Activated naive CD4-positive, alpha-beta T cell (primary cell): Measurements from ENCODE around the gene TECRL.

Experiments
- DNase-seq, 4 experiments: peaks; one replicate each; lab custom pipeline; 2025; lab: John Stamatoyannopoulos, UW

The TECRL gene

DNA sequence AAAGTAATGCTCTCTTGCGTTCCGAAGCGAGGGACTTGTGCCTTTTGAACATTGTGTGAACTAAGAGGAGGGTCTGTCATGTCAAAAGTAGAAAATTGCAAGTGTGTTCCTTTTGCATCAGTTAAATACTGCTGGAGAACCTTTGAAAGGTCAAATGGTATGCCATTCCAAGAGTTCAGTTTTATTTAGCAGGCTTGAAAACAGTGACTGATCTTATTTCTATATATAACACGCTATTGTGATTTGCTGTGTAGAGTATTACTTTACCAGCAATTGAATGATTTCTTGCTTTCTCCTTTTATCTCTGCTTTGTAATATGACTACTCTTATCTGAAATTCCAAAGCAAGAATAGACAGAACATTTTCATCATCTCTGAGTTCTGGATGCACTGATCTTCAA, at the start of gene TECRL:
TSS of gene TECRL (minus strand) at position 151 of the 400 bp plus-strand sequence. CDS start at position 52, 99 bp downstream.
- no peak for DNase-seq

DNA sequence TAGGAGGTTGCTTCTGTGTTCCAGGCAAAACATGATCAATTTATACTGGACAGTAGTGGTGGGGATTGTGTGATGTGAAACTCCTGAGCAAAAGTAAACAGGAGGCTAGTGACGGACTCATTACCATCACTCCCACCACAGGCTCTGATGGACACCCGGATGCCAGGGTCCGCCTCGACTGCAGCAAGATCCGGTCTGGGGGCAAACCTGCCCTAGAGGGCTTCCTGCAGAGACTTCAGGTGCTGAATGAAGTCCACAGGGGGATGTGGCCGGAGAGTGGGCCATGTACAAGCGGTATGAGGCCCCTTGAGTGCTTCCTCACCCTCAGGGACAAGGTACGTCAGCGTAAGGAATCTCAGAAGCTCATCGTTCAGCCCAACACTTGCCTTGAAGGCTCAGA, 23.4 kb upstream of the TECRL start:
- no peak for DNase-seq

DNA sequence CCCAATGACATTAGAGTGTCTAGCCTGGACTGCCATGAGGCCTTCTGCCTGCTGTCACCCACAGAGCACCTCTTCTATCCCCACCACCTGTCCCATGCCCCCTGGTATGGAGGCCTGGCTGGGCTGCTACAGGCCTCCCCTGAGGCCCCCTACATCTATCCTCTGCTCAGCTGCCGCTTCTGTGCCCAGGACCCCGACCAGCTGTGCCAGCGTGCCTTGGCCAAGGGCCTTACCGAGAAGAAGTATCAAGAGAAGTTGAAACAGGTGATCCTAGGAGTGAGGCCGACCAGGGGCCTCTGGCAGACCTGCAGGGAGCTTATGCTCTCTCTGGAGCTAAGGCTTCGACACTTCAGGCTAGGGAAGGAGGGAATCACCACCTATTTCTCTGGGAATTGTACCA, 21.7 kb upstream of the TECRL start:
- no peak for DNase-seq

DNA sequence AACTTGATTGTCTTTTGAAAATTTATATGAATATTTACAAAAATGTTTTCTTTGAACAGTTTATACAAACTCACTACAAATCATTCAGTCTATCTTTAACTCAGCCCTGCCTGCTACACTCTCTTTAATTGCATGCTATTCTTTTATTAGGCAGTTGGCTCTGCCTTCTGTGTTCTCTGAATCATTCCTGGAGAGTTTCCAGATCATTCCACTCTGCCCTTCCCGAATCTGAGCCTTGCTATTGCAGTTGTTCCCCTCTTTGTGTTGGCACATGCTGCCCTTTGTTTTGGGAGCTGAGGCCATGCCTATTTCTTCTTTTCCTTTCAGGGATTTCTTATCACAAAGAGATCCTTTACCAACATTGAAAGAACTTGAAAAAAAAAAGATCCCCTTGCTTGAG, 8.7 kb upstream of the TECRL start:
- DNase-seq, result no peak

GRCh38 chr4:64407000-64407399, 2.2 kb downstream of the TECRL start:
- no peak for DNase-seq

DNA sequence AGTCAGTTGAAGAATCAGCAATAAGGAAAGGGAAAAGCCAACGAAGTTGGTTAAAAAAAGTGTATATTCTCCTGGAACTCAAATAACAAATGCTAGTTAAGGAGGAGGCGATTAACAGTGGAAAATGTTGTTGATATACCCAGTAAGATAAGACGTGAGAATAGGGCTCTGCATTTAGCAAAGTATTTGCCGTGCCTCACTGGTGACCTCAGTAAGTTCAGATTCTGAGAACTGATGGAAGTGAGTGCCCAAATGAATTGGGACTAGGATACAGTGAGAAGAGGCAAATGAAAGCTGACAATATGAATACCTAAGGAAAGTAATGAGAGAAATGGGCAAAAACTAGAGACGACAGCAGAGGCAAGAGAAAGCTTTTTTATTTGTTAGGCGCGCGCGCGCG, 3.5 kb downstream of the TECRL start:
- no peak for DNase-seq

- DNase-seq, result no peak
Observed at GRCh38 chr4:64402684-64403083, 6.6 kb downstream of the TECRL start.

DNA sequence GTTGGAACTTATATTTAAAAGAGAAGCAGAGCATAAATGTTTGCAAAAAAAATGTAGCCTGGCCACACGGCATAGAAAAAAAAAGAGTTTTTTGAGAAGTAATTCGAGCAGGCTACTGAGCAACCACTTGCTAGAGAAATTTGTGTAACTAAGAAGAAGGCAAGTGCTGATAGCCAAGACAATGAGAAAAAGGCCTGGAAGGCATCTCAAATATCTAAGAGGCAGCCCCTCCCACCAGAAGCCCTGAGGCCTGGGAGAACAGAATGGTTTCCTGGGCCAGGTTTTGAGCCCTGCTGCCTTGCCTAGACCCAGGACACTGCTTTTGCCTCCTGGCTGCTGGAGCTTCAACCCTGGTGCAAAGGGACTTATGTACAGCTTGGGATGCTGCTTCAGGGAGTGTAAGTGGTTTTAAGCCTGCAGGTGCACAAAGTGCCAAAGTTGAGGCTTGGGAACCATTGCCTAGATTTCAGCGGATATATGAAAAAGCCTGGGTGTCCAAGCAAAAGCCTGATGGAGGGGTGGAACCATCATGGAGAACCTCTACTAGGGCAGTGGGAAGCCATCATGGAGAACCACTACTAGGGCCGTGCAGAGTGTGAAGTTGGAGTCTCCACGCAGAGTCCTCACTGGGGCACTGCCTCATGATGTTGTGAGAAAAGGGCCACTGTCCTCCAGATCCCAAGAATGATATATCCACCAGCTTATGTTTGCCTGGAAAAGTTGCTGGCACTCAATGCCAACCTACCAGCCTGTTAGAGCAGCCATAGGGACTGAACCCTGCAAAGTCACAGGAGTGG, 9.7 kb downstream of the TECRL start:
- DNase-seq, result no peak

DNA sequence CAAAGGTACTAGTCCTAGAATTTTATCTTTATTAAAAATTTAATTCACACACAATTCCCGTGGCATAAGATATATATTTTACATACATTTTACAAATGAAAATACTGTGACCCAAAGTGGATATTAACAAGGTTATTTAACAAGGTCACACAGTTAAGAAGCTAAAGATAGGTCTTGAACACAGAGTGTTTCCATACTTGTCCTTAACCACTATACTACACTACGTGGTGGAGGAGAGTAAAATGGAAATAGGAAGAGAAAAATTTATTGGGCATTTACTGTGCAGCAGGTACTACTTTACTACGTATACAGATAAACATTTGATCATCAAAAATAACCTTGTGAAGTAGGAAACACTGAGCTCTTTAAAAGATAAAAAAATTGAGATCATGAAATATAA, 14.8 kb downstream of the TECRL start:
- DNase-seq, result no peak

GRCh38 chr4:64388252-64388651, 21.0 kb downstream of the TECRL start:
- DNase-seq, result no peak

- no peak for DNase-seq
Observed at GRCh38 chr4:64385220-64385619, 24.0 kb downstream of the TECRL start.

DNA sequence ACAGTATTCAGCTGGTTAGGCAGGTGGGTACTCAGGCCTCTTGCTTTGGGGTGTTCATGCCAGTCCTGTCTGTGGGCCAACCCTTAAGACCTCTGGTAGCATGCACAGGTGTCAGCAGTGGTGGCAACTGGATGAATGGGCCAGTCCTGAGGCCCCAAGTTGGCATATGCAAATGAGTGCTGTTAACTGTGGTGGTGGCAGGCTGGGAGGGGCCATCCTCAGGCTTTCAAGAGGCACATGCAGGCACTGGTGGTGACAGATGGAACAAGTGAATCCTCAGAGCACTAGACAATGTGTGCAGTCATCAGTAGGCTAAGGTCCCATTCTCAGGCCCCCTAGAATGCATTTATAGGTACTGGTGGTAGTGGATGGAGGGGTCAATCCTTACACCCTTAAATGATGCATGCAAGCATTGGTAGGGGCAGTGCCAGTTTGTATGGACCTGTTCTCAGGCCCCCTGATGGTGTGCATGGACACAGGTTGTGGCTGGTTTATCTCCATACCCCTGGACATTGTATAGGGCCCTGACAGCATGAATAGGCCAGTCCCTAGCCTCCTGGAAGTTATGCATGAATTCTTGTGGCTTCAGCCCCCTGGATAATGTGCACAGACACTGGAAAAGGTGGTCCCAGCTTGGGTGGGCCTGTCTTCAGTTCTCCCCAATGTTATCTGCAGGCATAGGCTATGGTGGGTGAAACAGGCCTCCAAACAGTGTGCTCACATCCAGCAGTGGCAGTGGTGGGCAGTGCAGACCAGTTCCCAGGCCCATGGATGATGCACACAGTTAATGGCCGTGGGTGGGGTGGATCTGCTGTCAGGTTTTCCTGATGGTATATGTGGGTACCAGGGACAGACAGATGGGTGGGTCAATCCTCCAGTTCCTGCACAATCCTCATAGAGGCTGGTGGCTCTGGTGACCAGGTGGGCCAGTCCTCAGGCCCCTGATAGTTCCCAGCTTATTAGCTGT, 24.7 kb downstream of the TECRL start:
- no peak for DNase-seq

GRCh38 chr4:64368741-64369140, 40.5 kb downstream of the TECRL start:
- DNase-seq, result no peak

DNA sequence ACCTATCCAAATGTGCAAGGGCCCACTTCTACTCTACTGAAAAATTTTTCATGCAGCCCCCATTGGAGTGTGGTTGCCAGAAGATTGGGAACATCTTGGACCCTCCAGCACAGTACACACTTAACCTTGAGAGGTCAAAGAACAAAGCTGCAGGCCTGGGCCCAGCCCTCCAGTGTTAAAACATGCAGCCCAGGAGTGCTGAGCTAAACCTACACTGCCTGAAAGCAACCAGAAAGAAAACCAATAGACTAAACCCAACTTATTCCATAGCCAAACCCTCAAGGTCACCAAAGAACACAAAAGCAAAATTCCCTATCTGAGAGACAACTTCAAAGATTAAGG, 47.9 kb downstream of the TECRL start:
- no peak for DNase-seq

DNA sequence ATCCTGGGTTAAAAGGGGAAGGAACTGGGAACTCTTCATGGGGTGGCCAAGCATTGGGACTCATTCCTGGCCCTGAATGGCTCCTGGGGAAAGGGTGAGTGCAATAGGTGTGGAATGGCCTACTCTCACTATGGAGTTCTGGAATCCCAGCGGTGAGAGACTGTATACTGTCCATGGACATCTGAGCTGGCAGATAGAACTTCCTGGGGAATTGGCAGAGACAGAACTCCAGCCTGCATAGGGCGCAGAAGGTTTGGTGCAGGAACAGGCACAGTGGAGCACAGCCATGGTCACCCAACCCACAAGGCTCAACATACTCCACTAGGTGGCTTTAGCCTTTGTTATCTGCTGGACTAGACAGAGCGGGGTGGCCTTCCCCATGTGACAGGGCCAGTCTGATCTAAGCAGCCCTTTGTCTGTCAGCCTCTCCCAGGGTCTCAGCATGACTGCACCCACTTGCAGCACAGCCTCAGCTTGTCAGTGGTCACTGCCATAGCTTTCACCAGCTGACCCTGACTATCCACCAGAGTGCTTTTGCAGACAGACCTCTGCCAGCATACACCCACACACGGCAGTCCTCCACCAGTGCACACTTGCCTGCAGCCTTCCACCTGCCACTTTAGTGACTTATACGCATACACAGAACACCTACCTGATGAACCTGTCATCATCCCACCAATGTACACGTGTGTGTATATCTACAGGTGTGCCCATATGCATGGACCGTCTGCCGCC, 48.4 kb downstream of the TECRL start:
- no peak for DNase-seq

- no peak for DNase-seq
Observed at GRCh38 chr4:64359489-64359888, 49.8 kb downstream of the TECRL start.

DNA sequence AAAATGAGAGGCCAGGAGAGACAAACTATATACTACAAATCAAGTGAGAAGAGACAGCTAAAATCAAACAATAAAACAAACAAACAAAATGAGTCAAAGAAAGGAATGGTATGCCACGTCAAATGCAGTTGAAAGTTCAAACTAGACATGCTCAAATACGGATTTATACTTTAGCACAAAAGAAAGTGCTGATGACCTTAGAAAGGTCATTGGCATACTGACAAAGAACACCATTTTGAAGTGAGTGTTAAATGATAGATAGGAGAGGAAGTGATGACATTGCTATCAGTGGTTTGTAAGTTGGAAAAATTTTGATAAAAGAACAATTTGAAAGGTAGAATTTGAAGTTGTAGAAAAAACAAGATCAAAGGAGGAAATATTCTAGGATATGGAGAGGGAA, 55.3 kb downstream of the TECRL start:
- no peak for DNase-seq

DNA sequence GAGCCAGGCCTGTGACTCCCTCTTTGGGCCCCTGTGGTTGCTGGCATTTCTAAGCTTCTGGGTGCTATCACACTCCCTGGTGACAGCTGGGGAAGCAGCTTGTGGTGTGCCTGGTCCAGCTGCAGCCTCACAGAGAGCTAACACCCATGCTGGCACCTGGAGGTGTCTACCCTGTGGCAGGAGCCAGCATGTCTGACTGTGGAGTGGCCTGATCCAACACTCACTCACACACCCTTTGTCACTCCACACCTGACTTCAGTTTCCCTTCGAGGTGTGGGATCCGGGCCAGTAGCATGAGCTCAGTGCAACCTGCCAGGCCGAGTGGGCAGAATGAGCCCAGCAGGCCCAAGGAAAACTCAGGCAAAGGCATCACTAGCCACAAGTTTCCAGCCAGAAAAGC, 67.5 kb downstream of the TECRL start:
- DNase-seq, result no peak

DNA sequence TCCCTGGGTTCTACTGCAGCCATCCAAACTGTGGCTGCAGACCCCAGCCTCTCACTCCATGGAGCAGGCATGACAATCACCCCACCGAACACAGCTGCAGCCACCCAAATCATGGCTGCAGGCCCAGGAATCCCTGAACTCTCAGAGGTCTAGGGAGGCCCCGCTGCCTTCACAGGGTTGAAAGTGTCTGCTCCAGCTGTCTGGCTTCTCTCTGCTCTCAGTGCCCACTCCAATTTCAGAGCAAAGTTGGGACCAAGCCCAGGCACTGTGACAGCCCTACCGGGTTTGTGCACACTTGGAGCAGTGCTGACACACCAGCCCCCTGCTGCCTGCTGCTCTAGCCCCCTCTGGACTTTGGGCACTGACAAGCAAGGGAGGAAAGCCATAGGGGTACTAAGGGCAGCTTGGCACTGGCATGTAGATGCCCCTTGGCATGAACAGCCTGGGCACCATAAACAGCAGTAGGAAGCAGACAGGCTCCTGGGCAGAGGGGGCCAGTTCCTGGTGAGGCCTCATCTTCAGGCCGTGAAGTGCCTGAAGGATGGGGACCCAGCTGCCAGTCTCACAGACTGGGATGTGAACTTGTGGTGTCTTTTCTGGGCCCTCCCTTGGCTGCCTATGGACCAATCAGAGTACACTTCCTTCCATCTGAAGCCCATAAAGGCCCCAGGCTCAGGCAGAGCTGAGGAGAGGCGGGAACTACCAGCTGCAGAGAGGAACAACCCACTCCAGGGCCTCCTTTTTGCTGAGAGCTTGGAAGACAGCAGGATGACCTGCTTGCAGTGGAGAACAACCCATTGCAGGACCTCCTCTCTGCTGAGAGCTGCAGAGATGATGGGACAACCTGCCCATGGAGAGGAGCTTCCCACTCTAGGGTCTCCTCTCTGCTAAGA, 68.8 kb downstream of the TECRL start:
- DNase-seq, result no peak

DNA sequence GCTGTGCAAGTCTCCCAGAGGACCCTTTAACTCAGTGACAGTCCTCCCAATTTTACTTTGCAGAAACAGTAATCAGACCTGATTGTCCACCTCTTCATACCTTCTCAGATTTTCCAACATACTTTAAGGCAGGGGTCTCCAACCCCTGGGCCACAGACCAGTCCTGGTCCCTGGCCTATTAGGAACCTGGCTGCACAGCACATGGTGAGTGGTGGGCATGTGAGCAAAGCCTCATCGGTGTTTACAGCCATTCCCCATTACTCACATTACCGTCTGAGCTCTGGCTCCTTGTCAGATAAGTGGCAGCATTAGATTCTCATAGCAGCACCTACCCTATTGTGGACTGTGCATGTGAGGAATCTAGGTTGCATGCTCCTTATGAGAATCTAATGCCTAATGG, 74.3 kb downstream of the TECRL start:
- DNase-seq, result no peak

DNA sequence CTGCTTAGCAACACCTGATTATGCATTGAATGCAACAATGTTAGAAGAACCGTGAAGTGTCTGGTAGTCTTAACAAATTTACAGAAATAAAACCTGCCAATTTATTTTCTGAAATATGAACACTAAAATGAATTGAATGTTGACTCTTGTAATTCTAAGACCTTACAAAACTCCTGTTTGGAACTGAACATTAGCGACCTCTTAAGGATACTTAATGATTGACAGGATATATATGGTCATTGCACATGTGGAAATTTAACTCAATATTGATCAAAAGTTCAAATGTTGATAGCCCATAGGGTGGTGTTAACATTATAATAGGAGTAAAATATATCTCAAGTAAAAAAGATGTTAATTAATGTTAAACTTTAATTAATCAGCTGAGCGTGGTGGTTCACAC, 79.1 kb downstream of the TECRL start:
- DNase-seq, result no peak

GRCh38 chr4:64327237-64327636, 82.0 kb downstream of the TECRL start:
- DNase-seq, result no peak
